Upper lobe of left lung (tissue), 6 donors: ENCODE data around the gene MCOLN3. TPM values are rescaled to one million over a fixed set of nuclear protein-coding genes. Genes with fewer than 3 reads are reported as not detected.

Experiments
- ATAC-seq, 2 donors: fragments of 200-7000 bp; cut with Tn5 transposase; one replicate each; pipeline ENCODE4 v1.9.1; 2022; ENCODE audit warnings: mild to moderate bottlenecking in 2 of 2, moderate library complexity in 2 of 2; ENCODE audit not compliant: low FRiP score in 2 of 2
- DNase-seq, 2 donors: peaks; one replicate each; pipeline ENCODE4 v3.0.0-alpha.2; 2019 to 2020
- H3K27ac ChIP-seq, 4 donors: fragments of 200-600 bp; sonication (generic); one replicate each; pipeline ENCODE4 v1.5.1; 2016 to 2019
- H3K27me3 ChIP-seq, 4 donors: fragments of 200-600 bp; sonication (generic); one replicate each; pipeline ENCODE4 v1.5.1; 2017 to 2019
- H3K36me3 ChIP-seq, 4 donors: fragments of 200-600 bp; sonication (generic); one replicate each; pipeline ENCODE4 v1.5.1; 2016 to 2019
- H3K4me1 ChIP-seq, 4 donors: fragments of 200-600 bp; sonication (generic); one replicate each; pipeline ENCODE4 v1.5.1; 2018 to 2019
- H3K4me3 ChIP-seq, 4 donors: fragments of 200-600 bp; sonication (generic); one replicate each; pipeline ENCODE4 v1.5.1; 2017 to 2019; ENCODE audit warnings: mild to moderate bottlenecking in 2 of 4, moderate library complexity in 1 of 4
- H3K9me3 ChIP-seq, 4 donors: fragments of 200-600 bp; sonication (generic); one replicate each; pipeline ENCODE4 v1.5.1; 2018 to 2019
- CTCF ChIP-seq, 6 experiments: fragments of 450-650 bp in 4 of 6; fragments of 200-600 bp in 2 of 6; sonication (generic) in 2 of 6; IDR thresholded peaks; one replicate each; pipeline ENCODE4 v1.5.1; 2016 to 2019; ENCODE audit warnings: antibody characterized with exemption in 6 of 6
- EP300 ChIP-seq, 4 donors: sonication (generic); formaldehyde crosslinking; IDR thresholded peaks; one replicate each; pipeline ENCODE4 v1.5.1; 2017; ENCODE audit warnings: antibody characterized with exemption in 4 of 4, control low read depth in 2 of 4
- POLR2A ChIP-seq, 4 donors: fragments of 450-650 bp; IDR thresholded peaks; one replicate each; pipeline ENCODE4 v1.5.1; 2016 to 2017; ENCODE audit warnings: antibody characterized with exemption in 4 of 4, mild to moderate bottlenecking in 2 of 4
- POLR2AphosphoS5 ChIP-seq, 2 donors: sonication (generic); formaldehyde crosslinking; IDR thresholded peaks; one replicate each; pipeline ENCODE4 v1.5.1; 2017; ENCODE audit warnings: antibody characterized with exemption in 2 of 2
- WGBS, 2 donors: methylation state at CpG; one replicate each; pipeline ENCODE4 v1.1.5; 2017 to 2018; 5-methylcytosine and 5-hydroxymethylcytosine counted together
- total RNA-seq, 6 donors: library from RNA; depleted of rRNA in 4 of 6; stranded (reverse); fragments of >200 nt in 4 of 6; gene quantifications; one replicate each; pipeline versions ENCODE4 v1.1.0 to v1.2.1, GENCODE V29; 2016 to 2021
- donor health status: DM: no; HTN: no; CAD: no; lungs with moderate emphysema.
- donor health status: DM: no; HTN: yes; CAD: no; lungs with severe emphysema.

MCOLN3 gene
- total RNA-seq, 6 donors from 2014 or later: 5.5 to 18.9 (median 5.8) TPM

DNA sequence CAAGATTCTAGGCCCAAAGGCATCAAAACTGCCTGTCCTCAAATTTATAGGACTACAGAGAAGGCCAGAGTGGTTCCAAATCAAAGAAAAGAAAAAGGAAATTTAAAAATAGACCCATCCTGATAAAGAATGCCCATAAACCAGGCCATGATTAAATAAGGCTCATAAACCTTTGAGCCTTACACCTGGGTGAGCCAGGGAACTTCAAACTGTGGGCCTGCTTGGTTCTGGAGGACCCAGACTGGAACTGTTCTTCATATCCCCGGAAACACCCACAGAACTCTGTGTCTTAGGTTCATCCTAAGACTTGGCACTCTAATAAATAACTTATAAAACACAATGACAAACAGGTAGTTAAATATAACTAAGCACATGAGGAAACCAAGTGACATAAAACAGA, 80.2 kb downstream of the MCOLN3 start:
- no peaks in the 10 kb centered on the region for H3K36me3 ChIP-seq
- H3K4me3 ChIP-seq: no peak overlapping the region
- no peak overlapping the region for H3K27ac ChIP-seq
- 83 to 91% methylated on average over 1 of the region's 1 CpG for WGBS, 2 donors
- H3K4me1 ChIP-seq: no peaks in the 10 kb centered on the region
- TF ChIP-seq EP300 (IDR thresholded peaks at IDR 0.05) (no peak), CTCF (IDR thresholded peaks at IDR 0.05) (no peak), POLR2AphosphoS5 (IDR thresholded peaks at IDR 0.05) (no peak), POLR2A (IDR thresholded peaks at IDR 0.05) (no peak)
- no peaks in the 10 kb centered on the region for H3K27me3 ChIP-seq
- no peaks in the 10 kb centered on the region for H3K9me3 ChIP-seq
- ATAC-seq: no peak
- DNase-seq: no peak

Other genes starting within 250 kb of the MCOLN3 start
- 1 to 10 TPM in 5 of 6 donors, not detected in 1; 1.5 to 9.8 (median 4.3) TPM for gene LPAR3, start 155.3 kb downstream of the MCOLN3 start, total RNA-seq
- 10 to 100 TPM in 2 of 6 donors, 1 to 10 TPM in 4; 5.8 to 41.9 (median 7.4) TPM for gene MCOLN2, start 51.4 kb downstream of the MCOLN3 start, total RNA-seq
- gene SYDE2, start 152.5 kb upstream of the MCOLN3 start, total RNA-seq: 10 to 100 TPM; 14.3 to 38.5 (median 23.2) TPM
- 10 to 100 TPM; 12.9 to 89.1 (median 17.9) TPM for gene C1orf52, start 211.2 kb upstream of the MCOLN3 start, total RNA-seq
- 10 to 100 TPM; 14.5 to 31.0 (median 20.4) TPM for gene BCL10, start 228.1 kb upstream of the MCOLN3 start, total RNA-seq